Astrocyte (in vitro differentiated cells and primary cell): ENCODE data around the gene IGSF3. TPM values are rescaled to one million over a fixed set of nuclear protein-coding genes. Genes with fewer than 3 reads are reported as not detected.

Experiments
- DNase-seq: peaks from one replicate; pipeline ENCODE4 v3.0.0-alpha.2; 2010; ENCODE audit warnings: low read depth
- FAIRE-seq: peaks from 2 replicates; lab custom pipeline; 2011; peaks lifted over from hg19 to GRCh38; lab: Jason Lieb, UNC
- H2AFZ ChIP-seq: 2 replicates; pipeline ENCODE4 v1.6.0; 2012; ENCODE audit warnings: low read depth, low read length, inconsistent platforms
- H3K27ac ChIP-seq: 2 replicates; pipeline ENCODE4 v1.5.1; 2011; ENCODE audit warnings: low read depth, low read length, inconsistent platforms
- H3K27me3 ChIP-seq: 2 replicates; pipeline ENCODE4 v1.6.0; 2011; ENCODE audit warnings: low read length, inconsistent platforms; ENCODE audit not compliant: insufficient read depth
- H3K36me3 ChIP-seq: 2 replicates; pipeline ENCODE4 v1.5.1; 2011; ENCODE audit warnings: low read length, inconsistent platforms; ENCODE audit not compliant: insufficient read depth
- H3K4me1 ChIP-seq: 2 replicates; pipeline ENCODE4 v1.5.1; 2011; ENCODE audit warnings: low read length, inconsistent platforms; ENCODE audit not compliant: insufficient read depth
- H3K4me2 ChIP-seq: 2 replicates; pipeline ENCODE4 v1.6.0; 2012; ENCODE audit warnings: low read length, inconsistent platforms
- H3K4me3 ChIP-seq: 2 replicates; pipeline ENCODE4 v1.5.1; 2011; ENCODE audit warnings: low read depth, mild to moderate bottlenecking, low read length, inconsistent platforms; ENCODE audit not compliant: insufficient read depth
- H3K79me2 ChIP-seq: 2 replicates; pipeline ENCODE4 v1.6.0; 2012; ENCODE audit warnings: mild to moderate bottlenecking, low read length, inconsistent platforms; ENCODE audit not compliant: insufficient read depth
- H3K9ac ChIP-seq: 2 replicates; pipeline ENCODE4 v1.6.0; 2012; ENCODE audit warnings: mild to moderate bottlenecking, low read length, inconsistent platforms
- H3K9me3 ChIP-seq: 2 replicates; pipeline ENCODE4 v1.5.1; 2012; ENCODE audit warnings: low read depth, mild to moderate bottlenecking, low read length, inconsistent platforms; ENCODE audit not compliant: insufficient read depth
- H4K20me1 ChIP-seq: 2 replicates; pipeline ENCODE4 v1.6.0; 2012; ENCODE audit warnings: low read length, inconsistent platforms; ENCODE audit not compliant: insufficient read depth
- H3K27ac Mint-ChIP-seq: one replicate; pipeline ENCODE4 v1.8.0; 2021; ENCODE audit warnings: mild to moderate bottlenecking, mixed read lengths; ENCODE audit not compliant: unreplicated experiment
- H3K27me3 Mint-ChIP-seq: one replicate; pipeline ENCODE4 v1.8.0; 2021; ENCODE audit warnings: low read depth, mixed read lengths; ENCODE audit not compliant: unreplicated experiment
- H3K36me3 Mint-ChIP-seq: one replicate; pipeline ENCODE4 v1.8.0; 2021; ENCODE audit warnings: low read depth, mixed read lengths; ENCODE audit not compliant: unreplicated experiment
- H3K4me1 Mint-ChIP-seq: one replicate; pipeline ENCODE4 v1.8.0; 2021; ENCODE audit warnings: low read depth, mixed read lengths; ENCODE audit not compliant: unreplicated experiment
- H3K4me3 Mint-ChIP-seq: one replicate; pipeline ENCODE4 v1.8.0; 2021; ENCODE audit warnings: mild to moderate bottlenecking, moderate library complexity, mixed read lengths; ENCODE audit not compliant: unreplicated experiment
- H3K9me3 Mint-ChIP-seq: one replicate; pipeline ENCODE4 v1.8.0; 2021; ENCODE audit warnings: mild to moderate bottlenecking, mixed read lengths; ENCODE audit not compliant: unreplicated experiment
- CTCF ChIP-seq: IDR thresholded peaks from 2 replicates; pipeline ENCODE4 v1.5.1; 2011; ENCODE audit warnings: low read depth, mild to moderate bottlenecking, inconsistent platforms, low read length, moderate library complexity; ENCODE audit not compliant: insufficient read depth
- EZH2 ChIP-seq: IDR thresholded peaks from 2 replicates; pipeline ENCODE4 v1.6.1; 2012; ENCODE audit warnings: mild to moderate bottlenecking, low read length, inconsistent platforms; ENCODE audit not compliant: insufficient read depth
- total RNA-seq: library from RNA; stranded (reverse); gene quantifications from 2 replicates; pipeline ENCODE4 v1.2.1, GENCODE V29; 2021

Gene IGSF3
- total RNA-seq, 1 donor from 2014 or later, result 11.7 TPM

GRCh38 chr1:116674011-116674531 lies 6.5 kb upstream of the IGSF3 start:
- Histone ChIP-seq H3K79me2 (no peaks in the 10 kb centered on the region), H2AFZ (no peak overlapping the region), H3K36me3 (no peaks in the 10 kb centered on the region), H3K4me3 (no peak overlapping the region), H3K27me3 (peaks cover 25% of the 10 kb centered on the region), H3K9me3 (no peaks in the 10 kb centered on the region), H3K27ac (no peak overlapping the region), H3K4me1 (no peaks in the 10 kb centered on the region), H3K9ac (no peak overlapping the region), H3K4me2 (no peak overlapping the region), H4K20me1 (no peaks in the 10 kb centered on the region)
- Mint-ChIP-seq H3K4me3 (no peak overlapping the region), H3K36me3 (no peaks in the 10 kb centered on the region), H3K27me3 (peaks cover 32% of the 10 kb centered on the region), H3K27ac (no peak overlapping the region), H3K9me3 (no peaks in the 10 kb centered on the region), H3K4me1 (no peaks in the 10 kb centered on the region)
- FAIRE-seq (no peak), DNase-seq (peak; percentile 25)
- TF ChIP-seq EZH2 (no peak), CTCF (no peak)

- no peaks in the 10 kb centered on the region for H3K4me1 Mint-ChIP-seq
- FAIRE-seq, result no peak
Measured at GRCh38 chr1:116671912-116672311, 4.4 kb upstream of the IGSF3 start.

More at GRCh38 chr1:116671912-116672311, 4.4 kb upstream of the IGSF3 start:
- Histone ChIP-seq H3K27ac (no peak overlapping the region), H3K4me3 (no peak overlapping the region), H3K9ac (no peak overlapping the region), H2AFZ (no peak overlapping the region), H3K27me3 (peaks cover 26% of the 10 kb centered on the region), H3K36me3 (no peaks in the 10 kb centered on the region), H3K4me2 (no peak overlapping the region), H3K9me3 (no peaks in the 10 kb centered on the region), H3K79me2 (no peaks in the 10 kb centered on the region), H3K4me1 (peaks cover 3% of the 10 kb centered on the region), H4K20me1 (no peaks in the 10 kb centered on the region)
- TF ChIP-seq CTCF, result no peak
- TF ChIP-seq EZH2, result no peak
- Mint-ChIP-seq H3K36me3 (no peaks in the 10 kb centered on the region), H3K27ac (no peak overlapping the region), H3K4me3 (no peak overlapping the region), H3K9me3 (no peaks in the 10 kb centered on the region), H3K27me3 (peaks cover 36% of the 10 kb centered on the region)
- peak; percentile 44 for DNase-seq
